HepG2 (cell line): ENCODE measurements around the gene NMU. TPM values are rescaled to one million over a fixed set of nuclear protein-coding genes. Genes with fewer than 3 reads are reported as not detected.
A peak's percentile ranks its signal among the peaks of the same experiment; 100 is the strongest.

Experiments
- ARNTL ChIP-seq: sonication (generic); formaldehyde crosslinking; IDR thresholded peaks from 2 replicates; pipeline ENCODE4 v1.4.0; 2020; ENCODE audit warnings: mild to moderate bottlenecking, missing genetic modification reagents
- CCDC6 ChIP-seq: sonication (generic); formaldehyde crosslinking; IDR thresholded peaks from 2 replicates; pipeline ENCODE4 v1.8.1; 2022; ENCODE audit warnings: mild to moderate bottlenecking, missing genetic modification reagents, moderate library complexity
- FLYWCH1 ChIP-seq: sonication (generic); formaldehyde crosslinking; IDR thresholded peaks from 2 replicates; pipeline ENCODE4 v1.8.1; 2023; ENCODE audit warnings: mild to moderate bottlenecking, missing genetic modification reagents
- GMEB1 ChIP-seq: sonication (generic); formaldehyde crosslinking; IDR thresholded peaks from 2 replicates; pipeline ENCODE4 v1.5.1; 2020; ENCODE audit warnings: missing genetic modification reagents, mild to moderate bottlenecking, borderline replicate concordance
- KLF12 ChIP-seq: sonication (generic); formaldehyde crosslinking; IDR thresholded peaks from 2 replicates; pipeline ENCODE4 v1.4.0; 2020; ENCODE audit warnings: missing genetic modification reagents, borderline replicate concordance
- MEF2D ChIP-seq: sonication (generic); formaldehyde crosslinking; IDR thresholded peaks from 2 replicates; pipeline ENCODE4 v1.5.1; 2020; ENCODE audit warnings: mild to moderate bottlenecking, missing genetic modification reagents
- RFXAP ChIP-seq: sonication (generic); formaldehyde crosslinking; IDR thresholded peaks from 2 replicates; pipeline ENCODE4 v1.4.0; 2020; ENCODE audit warnings: missing genetic modification reagents, borderline replicate concordance
- SOX5 ChIP-seq: IDR thresholded peaks from 2 replicates; pipeline ENCODE4 v1.6.1; 2016; ENCODE audit warnings: borderline replicate concordance
- ZBTB40 ChIP-seq, 2 experiments: fragments of 450-650 bp in 1 of 2; sonication (generic) in 1 of 2; formaldehyde crosslinking in 1 of 2; IDR thresholded peaks; 2 replicates each; pipeline versions ENCODE4 v1.6.1 to v1.8.0; 2016 to 2022; ENCODE audit warnings: antibody characterized with exemption in 1 of 2, mild to moderate bottlenecking in 1 of 2, missing genetic modification reagents in 1 of 2
- ZFX ChIP-seq: sonication (generic); formaldehyde crosslinking; IDR thresholded peaks from 2 replicates; pipeline ENCODE4 v1.4.0; 2020; ENCODE audit warnings: mild to moderate bottlenecking, low read depth, missing genetic modification reagents, moderate library complexity
- ZNF180 ChIP-seq: sonication (generic); formaldehyde crosslinking; IDR thresholded peaks from 2 replicates; pipeline ENCODE4 v1.4.0; 2020; ENCODE audit warnings: low read depth, missing genetic modification reagents, borderline replicate concordance
- ZNF280D ChIP-seq: sonication (generic); formaldehyde crosslinking; IDR thresholded peaks from 2 replicates; pipeline ENCODE4 v1.5.1; 2020; ENCODE audit warnings: mild to moderate bottlenecking, missing genetic modification reagents
- ZNF468 ChIP-seq: sonication (generic); formaldehyde crosslinking; IDR thresholded peaks from 2 replicates; pipeline ENCODE4 v1.8.0; 2022; ENCODE audit warnings: mild to moderate bottlenecking, moderate library complexity, missing genetic modification reagents
- ZNF839 ChIP-seq: sonication (generic); formaldehyde crosslinking; IDR thresholded peaks from 2 replicates; pipeline ENCODE4 v1.4.0; 2020; ENCODE audit warnings: missing genetic modification reagents, mild to moderate bottlenecking, borderline replicate concordance
- polyA plus RNA-seq, 8 experiments: library from polyadenylated mRNA; depleted of rRNA in 3 of 8; stranded (reverse) in 7 of 8; unstranded in 1 of 8; fragments of >200 nt; fragmentation: Illumina TruSeq in 4 of 8; extraction: Trizol in 4 of 8; gene quantifications; 2 replicates each; pipeline versions ENCODE4 v1.2.1 to v1.2.3, GENCODE V29; 2011 to 2016; ENCODE audit warnings: low read depth in 4 of 8, missing spikeins in 1 of 8, mixed read lengths in 1 of 8; ENCODE audit not compliant: insufficient read depth in 1 of 8
- total RNA-seq, 5 experiments: library from RNA; depleted of rRNA; stranded (reverse); fragments of >200 nt; fragmentation: Illumina TruSeq; extraction: Trizol; gene quantifications; 2 replicates each; pipeline ENCODE4 v1.2.3, GENCODE V29; 2016; ENCODE audit warnings: low read depth in 1 of 5

The NMU gene
- total and polyA plus RNA-seq, 2 of the 13 experiments (the other 11 are each of a cell fraction or from before 2014, with no cell fraction given): not detected

- no peak for TF ChIP-seq ZNF280D
- no peak for TF ChIP-seq ARNTL (CRISPR knock-in tag)
- no peak for TF ChIP-seq KLF12
- peak; percentile 68 for TF ChIP-seq ZFX (CRISPR knock-in tag)
- no peak for TF ChIP-seq ZNF468 (CRISPR knock-in tag)
- TF ChIP-seq ZNF180 (CRISPR knock-in tag): no peak
- TF ChIP-seq ZNF839 (CRISPR knock-in tag): no peak
- TF ChIP-seq ZBTB40 (IDR thresholded peaks at IDR 0.05): no peak
- TF ChIP-seq ZBTB40 (CRISPR knock-in tag; IDR thresholded peaks at IDR 0.05): peak; percentile 77
- no peak; the same call in 1 of the 2 replicates for TF ChIP-seq SOX5 (CRISPR knock-in tag)
- TF ChIP-seq RFXAP (CRISPR knock-in tag): peak; percentile 69
- TF ChIP-seq CCDC6 (CRISPR knock-in tag): peak; percentile 60
- peak; percentile 64; the same call in 1 of the 2 replicates for TF ChIP-seq GMEB1 (CRISPR knock-in tag)
- TF ChIP-seq FLYWCH1: no peak
- no peak; the same call in 1 of the 2 replicates for TF ChIP-seq MEF2D (CRISPR knock-in tag)
Observed at GRCh38 chr4:55545641-55546505, 90.2 kb downstream of the NMU start (continued).
